ENCODE measurements around the gene SERTM1.

- no peak for TF ChIP-seq CTCF (IDR thresholded peaks at IDR 0.05 in 4 of 5, conservative IDR thresholded peaks at IDR 0.05 in 1 of 5)
- TF ChIP-seq POLR2A (IDR thresholded peaks at IDR 0.05): no peak
Observed at GRCh38 chr13:36712770-36713169, 39.0 kb downstream of the SERTM1 start.

Data from gastrocnemius medialis (tissue), 4 donors.